OCI-LY1 (cell line): ENCODE data around the gene LASP1NB.

Source experiments
- H2AFZ ChIP-seq: fragments of 200-600 bp; sonication (generic), shearing (Covaris generic); 2 replicates; pipeline ENCODE4 v1.6.0; 2014; ENCODE audit warnings: antibody characterized with exemption, mild to moderate bottlenecking, low read length
- H3F3A ChIP-seq: fragments of 200-600 bp; sonication (generic), shearing (Covaris generic); 2 replicates; pipeline ENCODE4 v1.6.0; 2014; ENCODE audit warnings: mild to moderate bottlenecking, antibody characterized with exemption, low read length, moderate library complexity; ENCODE audit not compliant: insufficient read depth
- H3K27ac ChIP-seq: fragments of 200-600 bp; sonication (generic); 2 replicates; pipeline ENCODE4 v1.5.1; 2014; ENCODE audit warnings: low read length, mixed run types, mild to moderate bottlenecking, low read depth; ENCODE audit not compliant: poor library complexity, severe bottlenecking
- H3K27me3 ChIP-seq: fragments of 200-600 bp; sonication (generic); 2 replicates; pipeline ENCODE4 v1.6.0; 2014; ENCODE audit warnings: antibody characterized with exemption, mild to moderate bottlenecking, low read length, moderate library complexity; ENCODE audit not compliant: insufficient read depth
- H3K36me3 ChIP-seq: fragments of 200-600 bp; sonication (generic); 2 replicates; pipeline ENCODE4 v1.6.1; 2014; ENCODE audit warnings: mild to moderate bottlenecking, antibody characterized with exemption, low read length, moderate library complexity, mixed read lengths; ENCODE audit not compliant: insufficient read depth
- H3K4me1 ChIP-seq: fragments of 200-600 bp; sonication (generic); 2 replicates; pipeline ENCODE4 v1.5.1; 2014; ENCODE audit warnings: mild to moderate bottlenecking, low read length, moderate library complexity; ENCODE audit not compliant: insufficient read depth, severe bottlenecking
- H3K4me2 ChIP-seq: fragments of 200-600 bp; sonication (generic), shearing (Covaris generic); 2 replicates; pipeline ENCODE4 v1.6.1; 2014; ENCODE audit warnings: low read length
- H3K4me3 ChIP-seq: fragments of 200-600 bp; sonication (generic); 2 replicates; pipeline ENCODE4 v1.5.1; 2014; ENCODE audit warnings: low read length, low read depth, mild to moderate bottlenecking, mixed read lengths; ENCODE audit not compliant: poor library complexity, severe bottlenecking
- H3K79me2 ChIP-seq: fragments of 200-600 bp; shearing (Covaris generic); 2 replicates; pipeline ENCODE4 v1.6.1; 2016; ENCODE audit warnings: mixed run types, low read length, mixed read lengths; ENCODE audit not compliant: insufficient read depth
- H3K9ac ChIP-seq: fragments of 200-600 bp; sonication (generic), shearing (Covaris generic); 2 replicates; pipeline ENCODE4 v1.6.1; 2014; ENCODE audit warnings: mild to moderate bottlenecking, low read length, mixed read lengths
- H3K9me2 ChIP-seq: fragments of 200-600 bp; sonication (generic), shearing (Covaris generic); 2 replicates; pipeline ENCODE4 v1.6.1; 2014; ENCODE audit warnings: low read depth, mild to moderate bottlenecking, low read length, mixed read lengths
- H3K9me3 ChIP-seq: fragments of 200-600 bp; shearing (Covaris generic); 2 replicates; pipeline ENCODE4 v1.6.1; 2014; ENCODE audit warnings: low read length, mixed read lengths
- H4K20me1 ChIP-seq: fragments of 200-600 bp; sonication (generic), shearing (Covaris generic); 2 replicates; pipeline ENCODE4 v1.6.0; 2016; ENCODE audit warnings: mild to moderate bottlenecking, low read length; ENCODE audit not compliant: insufficient read depth
- EZH2 ChIP-seq: fragments of 200-600 bp; sonication (generic), shearing (Covaris generic); IDR thresholded peaks from 2 replicates; pipeline ENCODE4 v1.8.0; 2017; ENCODE audit warnings: borderline replicate concordance, mixed run types, mild to moderate bottlenecking, antibody characterized with exemption, low read length, moderate library complexity, mixed read lengths
- TF ChIP-seq, protein P1 (sequence below): fragments of 200-600 bp; sonication (generic), shearing (Covaris generic); IDR thresholded peaks from 2 replicates; pipeline ENCODE4 v1.5.1; 2017; ENCODE audit warnings: mild to moderate bottlenecking, antibody characterized with exemption, low read length, moderate library complexity, mixed read lengths

LASP1NB gene

DNA sequence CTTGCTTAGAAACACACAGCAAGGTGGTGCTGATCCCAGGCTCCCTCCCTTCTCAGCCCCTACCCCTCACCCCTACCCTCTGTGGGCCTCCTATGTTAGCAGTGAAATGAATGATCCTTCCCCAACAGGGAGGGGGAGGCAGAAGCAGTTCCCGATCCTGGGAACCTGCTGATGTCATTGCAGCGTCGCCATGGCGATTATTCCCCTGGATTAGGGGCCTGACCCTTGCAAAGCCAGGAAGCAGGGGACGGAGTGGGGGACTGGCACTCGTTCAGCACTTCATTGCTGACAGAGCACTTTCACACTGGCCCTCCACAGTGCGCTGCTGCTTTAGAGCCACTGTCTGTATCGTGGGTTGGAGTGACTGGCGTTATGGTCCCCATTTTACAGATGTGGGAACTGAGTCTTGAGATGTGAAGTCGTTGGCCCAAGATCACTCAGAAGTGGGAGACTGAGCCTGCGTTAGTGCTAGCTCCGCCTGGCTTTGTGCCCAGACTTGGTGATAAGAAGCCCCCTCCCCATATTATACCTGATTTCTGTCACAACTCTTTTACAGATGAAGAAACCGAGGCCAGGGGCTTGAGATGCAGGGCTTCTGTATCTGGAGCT is 29.0 kb upstream of the LASP1NB start:
- Histone ChIP-seq H2AFZ (no peak overlapping the region), H3K27me3 (no peaks in the 10 kb centered on the region), H3K27ac (no peak overlapping the region), H3K79me2 (no peaks in the 10 kb centered on the region), H3F3A (no peaks in the 10 kb centered on the region), H3K4me3 (no peak overlapping the region), H3K9ac (no peak overlapping the region), H3K4me2 (no peak overlapping the region), H3K9me2 (no peaks in the 10 kb centered on the region), H3K36me3 (peaks cover 60% of the 10 kb centered on the region), H3K4me1 (peaks cover 48% of the 10 kb centered on the region), H4K20me1 (no peaks in the 10 kb centered on the region), H3K9me3 (no peaks in the 10 kb centered on the region)
- TF ChIP-seq, protein P1, sequence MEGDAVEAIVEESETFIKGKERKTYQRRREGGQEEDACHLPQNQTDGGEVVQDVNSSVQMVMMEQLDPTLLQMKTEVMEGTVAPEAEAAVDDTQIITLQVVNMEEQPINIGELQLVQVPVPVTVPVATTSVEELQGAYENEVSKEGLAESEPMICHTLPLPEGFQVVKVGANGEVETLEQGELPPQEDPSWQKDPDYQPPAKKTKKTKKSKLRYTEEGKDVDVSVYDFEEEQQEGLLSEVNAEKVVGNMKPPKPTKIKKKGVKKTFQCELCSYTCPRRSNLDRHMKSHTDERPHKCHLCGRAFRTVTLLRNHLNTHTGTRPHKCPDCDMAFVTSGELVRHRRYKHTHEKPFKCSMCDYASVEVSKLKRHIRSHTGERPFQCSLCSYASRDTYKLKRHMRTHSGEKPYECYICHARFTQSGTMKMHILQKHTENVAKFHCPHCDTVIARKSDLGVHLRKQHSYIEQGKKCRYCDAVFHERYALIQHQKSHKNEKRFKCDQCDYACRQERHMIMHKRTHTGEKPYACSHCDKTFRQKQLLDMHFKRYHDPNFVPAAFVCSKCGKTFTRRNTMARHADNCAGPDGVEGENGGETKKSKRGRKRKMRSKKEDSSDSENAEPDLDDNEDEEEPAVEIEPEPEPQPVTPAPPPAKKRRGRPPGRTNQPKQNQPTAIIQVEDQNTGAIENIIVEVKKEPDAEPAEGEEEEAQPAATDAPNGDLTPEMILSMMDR, result no peak
- TF ChIP-seq EZH2, result no peak

- Histone ChIP-seq H3K27me3 (no peaks in the 10 kb centered on the region), H3K9me3 (no peaks in the 10 kb centered on the region), H3K4me3 (no peak overlapping the region), H3K4me2 (no peak overlapping the region), H4K20me1 (no peaks in the 10 kb centered on the region), H3F3A (no peaks in the 10 kb centered on the region), H3K27ac (peak overlapping the region; percentile 91), H3K9me2 (no peaks in the 10 kb centered on the region), H3K36me3 (peaks cover 55% of the 10 kb centered on the region), H2AFZ (no peak overlapping the region), H3K4me1 (peaks cover 41% of the 10 kb centered on the region), H3K9ac (no peak overlapping the region), H3K79me2 (no peaks in the 10 kb centered on the region)
- TF ChIP-seq, protein P1, result no peak
- TF ChIP-seq EZH2, result no peak
Observed at GRCh38 chr17:38897176-38897575, 28.2 kb upstream of the LASP1NB start.

DNA sequence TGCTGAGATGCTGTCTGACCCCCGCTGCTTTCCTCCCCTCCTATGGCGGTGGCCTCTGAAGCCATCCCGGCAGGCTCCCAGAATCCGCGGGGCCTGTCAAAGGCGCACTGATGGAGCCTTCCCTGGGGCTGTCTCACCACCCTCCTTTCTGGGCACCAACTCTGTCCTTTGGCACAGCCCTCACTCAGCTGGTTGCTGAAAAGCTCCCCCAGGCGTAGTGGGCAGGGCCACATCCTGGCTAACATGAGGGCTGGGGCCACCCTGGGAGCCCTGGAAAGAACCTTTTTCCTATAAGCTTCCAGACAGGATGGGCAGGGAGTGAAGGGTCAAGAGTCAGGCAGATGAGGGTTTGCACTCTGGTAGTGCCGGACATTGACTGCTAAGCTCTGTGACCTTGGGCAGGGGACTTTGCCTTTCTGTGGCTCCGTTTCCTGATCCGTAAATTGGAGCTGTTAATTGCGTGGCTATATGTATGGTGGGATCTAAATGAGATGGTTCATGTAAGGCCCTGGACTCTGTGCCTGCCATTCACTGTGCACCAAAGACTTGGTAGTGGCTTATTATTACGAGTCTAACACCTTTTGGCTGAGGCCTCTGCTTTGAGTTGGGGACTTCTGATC is 27.6 kb upstream of the LASP1NB start:
- H3K9me2 ChIP-seq, result no peaks in the 10 kb centered on the region
- H3K79me2 ChIP-seq, result no peaks in the 10 kb centered on the region
- TF ChIP-seq, protein P1, result no peak
- no peak for TF ChIP-seq EZH2
- H3K27me3 ChIP-seq, result no peaks in the 10 kb centered on the region
- H4K20me1 ChIP-seq, result no peaks in the 10 kb centered on the region
- H3K36me3 ChIP-seq, result peaks cover 49% of the 10 kb centered on the region
- peaks cover 34% of the 10 kb centered on the region for H3K4me1 ChIP-seq
- H2AFZ ChIP-seq, result no peak overlapping the region
- H3K27ac ChIP-seq, result peak overlapping the region; percentile 91
- H3K4me2 ChIP-seq, result peak overlapping the region; percentile 56
- no peaks in the 10 kb centered on the region for H3F3A ChIP-seq
- H3K9me3 ChIP-seq, result no peaks in the 10 kb centered on the region
- H3K4me3 ChIP-seq, result peak overlapping the region; percentile 26
- H3K9ac ChIP-seq, result peak overlapping the region; percentile 68
